ENCODE data around the gene MIEF1. TPM values are rescaled to one million over a fixed set of nuclear protein-coding genes. Genes with fewer than 3 reads are reported as not detected.

Gene MIEF1
- total and polyA plus RNA-seq, 2 experiments from 2014 or later, result 13.2 to 40.1 TPM

DNA sequence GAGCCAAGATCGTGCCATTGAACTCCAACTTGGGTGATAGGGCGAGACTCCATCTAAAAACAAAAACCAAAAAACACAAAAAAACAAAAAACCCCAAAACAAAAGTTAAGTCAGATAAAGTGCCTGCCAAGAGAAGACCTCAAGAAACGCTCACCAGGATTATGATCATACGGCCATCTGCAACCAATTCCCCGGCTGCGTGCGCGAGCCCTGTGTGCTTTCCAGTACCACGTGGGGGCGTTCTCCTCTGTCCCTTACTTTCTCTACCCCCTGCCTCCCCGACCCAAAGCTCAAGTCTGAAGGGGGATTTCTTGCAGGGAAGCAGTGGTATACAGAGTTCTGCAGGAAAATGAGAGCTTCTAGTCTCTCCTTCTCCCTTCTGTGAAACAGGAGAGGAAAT is 41.0 kb downstream of the MIEF1 start:
- Histone ChIP-seq H3K9me2 (ENCODE audit: insufficient read depth) (no peaks in the 10 kb centered on the region), H3K4me1 (ENCODE audit: insufficient read depth) (peaks cover 3% of the 10 kb centered on the region), H3K27ac (ENCODE audit: low read depth) (no peak overlapping the region), H3K4me3 (no peak overlapping the region), H3K27me3 (ENCODE audit: insufficient read depth) (0 out of 2 replicates have a peak, but pooled peaks cover 11% of the 10 kb centered on the region), H3K36me3 (ENCODE audit: insufficient read depth) (no peaks in the 10 kb centered on the region), H2AFZ (no peak overlapping the region), H3K79me2 (replicated peaks; ENCODE audit: insufficient read depth) (no peaks in the 10 kb centered on the region), H4K20me1 (replicated peaks; ENCODE audit: insufficient read depth) (peaks cover 5% of the 10 kb centered on the region; the same call in 1 of the 2 replicates), H3K4me2 (no peak overlapping the region), H3F3A (replicated peaks; ENCODE audit: low read depth) (no peaks in the 10 kb centered on the region)
- H3K36me3 Mint-ChIP-seq (ENCODE audit: low read depth), result no peaks in the 10 kb centered on the region
- H3K27me3 Mint-ChIP-seq (ENCODE audit: insufficient read depth, low read depth, poor library complexity), result peaks cover 31% of the 10 kb centered on the region
- H3K4me1 Mint-ChIP-seq, result peaks cover 17% of the 10 kb centered on the region
- no peaks in the 10 kb centered on the region for H3K9me3 Mint-ChIP-seq
- no peak overlapping the region for H3K4me3 Mint-ChIP-seq
- H3K27ac Mint-ChIP-seq, result peak overlapping the region; percentile 34; the same call in 1 of the 2 replicates
- peak; percentile 87 for DNase-seq (ENCODE audit: low spot score)
- peak; percentile 75 for ATAC-seq
- TF ChIP-seq NANOG (IDR thresholded peaks at IDR 0.05; ENCODE audit: borderline replicate concordance) (no peak), ZNF331 (CRISPR knock-in tag; IDR thresholded peaks at IDR 0.05; ENCODE audit: low read depth) (no peak)
- TF ChIP-seq, protein P1, sequence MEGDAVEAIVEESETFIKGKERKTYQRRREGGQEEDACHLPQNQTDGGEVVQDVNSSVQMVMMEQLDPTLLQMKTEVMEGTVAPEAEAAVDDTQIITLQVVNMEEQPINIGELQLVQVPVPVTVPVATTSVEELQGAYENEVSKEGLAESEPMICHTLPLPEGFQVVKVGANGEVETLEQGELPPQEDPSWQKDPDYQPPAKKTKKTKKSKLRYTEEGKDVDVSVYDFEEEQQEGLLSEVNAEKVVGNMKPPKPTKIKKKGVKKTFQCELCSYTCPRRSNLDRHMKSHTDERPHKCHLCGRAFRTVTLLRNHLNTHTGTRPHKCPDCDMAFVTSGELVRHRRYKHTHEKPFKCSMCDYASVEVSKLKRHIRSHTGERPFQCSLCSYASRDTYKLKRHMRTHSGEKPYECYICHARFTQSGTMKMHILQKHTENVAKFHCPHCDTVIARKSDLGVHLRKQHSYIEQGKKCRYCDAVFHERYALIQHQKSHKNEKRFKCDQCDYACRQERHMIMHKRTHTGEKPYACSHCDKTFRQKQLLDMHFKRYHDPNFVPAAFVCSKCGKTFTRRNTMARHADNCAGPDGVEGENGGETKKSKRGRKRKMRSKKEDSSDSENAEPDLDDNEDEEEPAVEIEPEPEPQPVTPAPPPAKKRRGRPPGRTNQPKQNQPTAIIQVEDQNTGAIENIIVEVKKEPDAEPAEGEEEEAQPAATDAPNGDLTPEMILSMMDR (conservative IDR thresholded peaks at IDR 0.05; ENCODE audit: low read depth in 2 of 2), result peak; percentile 73 to 86

DNA sequence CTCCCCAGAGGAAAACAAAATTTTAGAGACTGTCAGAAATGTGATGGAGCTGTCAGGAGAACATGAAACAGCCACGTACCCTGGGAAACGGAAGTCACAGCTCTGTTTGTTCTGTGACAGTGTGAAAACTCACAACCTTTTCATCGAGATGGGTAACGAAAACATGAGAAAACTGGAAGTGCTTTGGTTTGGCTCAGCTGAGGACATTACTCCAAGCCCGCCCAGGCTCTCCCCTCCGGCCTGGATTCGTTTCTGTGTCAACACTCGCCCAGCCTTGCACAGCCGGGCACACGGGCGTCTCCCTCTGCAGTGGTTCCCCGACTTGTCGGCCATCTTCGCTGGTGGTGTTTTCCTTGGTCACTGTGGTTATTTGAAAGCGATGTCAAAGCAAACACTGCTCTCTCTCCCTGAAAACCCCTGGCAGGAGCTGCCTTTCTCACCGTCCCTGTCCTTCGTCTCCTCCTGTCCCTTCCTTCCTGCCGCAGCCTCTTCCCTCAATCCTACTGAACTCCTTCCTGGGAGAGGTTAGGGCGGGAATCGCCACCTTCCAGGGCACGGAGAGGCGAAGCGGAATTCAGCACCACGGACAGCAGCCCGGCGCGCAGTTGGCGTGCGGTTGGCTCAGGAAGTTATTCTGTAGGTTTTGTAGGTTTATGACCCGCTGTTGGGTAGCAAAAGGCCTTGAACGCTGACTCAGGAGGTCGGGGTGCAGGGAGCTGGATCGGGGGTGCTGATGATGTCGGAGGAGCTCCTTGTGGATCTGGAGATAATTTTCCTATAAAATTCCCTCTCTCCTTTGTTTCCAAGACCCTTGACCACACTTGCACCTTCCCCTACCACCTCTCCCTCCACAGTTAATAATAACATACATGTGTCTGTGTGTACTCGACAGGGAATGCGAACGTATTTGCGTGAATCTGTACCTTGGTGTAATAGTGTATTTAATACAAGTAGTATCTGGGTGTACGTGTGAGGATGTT is 43.6 kb downstream of the MIEF1 start:
- no peaks in the 10 kb centered on the region for H3K79me2 ChIP-seq (replicated peaks; ENCODE audit: insufficient read depth)
- H3K4me3 Mint-ChIP-seq, result no peak overlapping the region
- ATAC-seq, result peak; percentile 86
- no peak for TF ChIP-seq STAT1 (IDR thresholded peaks at IDR 0.05; ENCODE audit: unreplicated experiment)
- TF ChIP-seq, protein P2, sequence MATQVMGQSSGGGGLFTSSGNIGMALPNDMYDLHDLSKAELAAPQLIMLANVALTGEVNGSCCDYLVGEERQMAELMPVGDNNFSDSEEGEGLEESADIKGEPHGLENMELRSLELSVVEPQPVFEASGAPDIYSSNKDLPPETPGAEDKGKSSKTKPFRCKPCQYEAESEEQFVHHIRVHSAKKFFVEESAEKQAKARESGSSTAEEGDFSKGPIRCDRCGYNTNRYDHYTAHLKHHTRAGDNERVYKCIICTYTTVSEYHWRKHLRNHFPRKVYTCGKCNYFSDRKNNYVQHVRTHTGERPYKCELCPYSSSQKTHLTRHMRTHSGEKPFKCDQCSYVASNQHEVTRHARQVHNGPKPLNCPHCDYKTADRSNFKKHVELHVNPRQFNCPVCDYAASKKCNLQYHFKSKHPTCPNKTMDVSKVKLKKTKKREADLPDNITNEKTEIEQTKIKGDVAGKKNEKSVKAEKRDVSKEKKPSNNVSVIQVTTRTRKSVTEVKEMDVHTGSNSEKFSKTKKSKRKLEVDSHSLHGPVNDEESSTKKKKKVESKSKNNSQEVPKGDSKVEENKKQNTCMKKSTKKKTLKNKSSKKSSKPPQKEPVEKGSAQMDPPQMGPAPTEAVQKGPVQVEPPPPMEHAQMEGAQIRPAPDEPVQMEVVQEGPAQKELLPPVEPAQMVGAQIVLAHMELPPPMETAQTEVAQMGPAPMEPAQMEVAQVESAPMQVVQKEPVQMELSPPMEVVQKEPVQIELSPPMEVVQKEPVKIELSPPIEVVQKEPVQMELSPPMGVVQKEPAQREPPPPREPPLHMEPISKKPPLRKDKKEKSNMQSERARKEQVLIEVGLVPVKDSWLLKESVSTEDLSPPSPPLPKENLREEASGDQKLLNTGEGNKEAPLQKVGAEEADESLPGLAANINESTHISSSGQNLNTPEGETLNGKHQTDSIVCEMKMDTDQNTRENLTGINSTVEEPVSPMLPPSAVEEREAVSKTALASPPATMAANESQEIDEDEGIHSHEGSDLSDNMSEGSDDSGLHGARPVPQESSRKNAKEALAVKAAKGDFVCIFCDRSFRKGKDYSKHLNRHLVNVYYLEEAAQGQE (IDR thresholded peaks at IDR 0.05; ENCODE audit: unreplicated experiment), result peak; percentile 100
- H3K4me3 ChIP-seq, result no peak overlapping the region; the same call in 1 of the 2 replicates
- no peak overlapping the region for H3K4me2 ChIP-seq
- DNase-seq (ENCODE audit: low spot score), result peak; percentile 91
- H3K9me2 ChIP-seq (ENCODE audit: insufficient read depth), result no peaks in the 10 kb centered on the region
- 0 out of 2 replicates have a peak, but pooled peaks cover 11% of the 10 kb centered on the region for H3K27me3 ChIP-seq (ENCODE audit: insufficient read depth)
- H3K36me3 Mint-ChIP-seq (ENCODE audit: low read depth), result no peaks in the 10 kb centered on the region
- no peak overlapping the region for H3K27ac Mint-ChIP-seq
- no peak overlapping the region for H3K27ac ChIP-seq (ENCODE audit: low read depth)
- no peaks in the 10 kb centered on the region for H3K4me1 ChIP-seq (ENCODE audit: insufficient read depth)
- H3K27me3 Mint-ChIP-seq (ENCODE audit: insufficient read depth, low read depth, poor library complexity), result peaks cover 28% of the 10 kb centered on the region
- no peaks in the 10 kb centered on the region for H3K9me3 Mint-ChIP-seq
- no peaks in the 10 kb centered on the region for H3K36me3 ChIP-seq (ENCODE audit: insufficient read depth)
- 0 out of 2 replicates have a peak overlapping the region, but pooled peaks have one; percentile 21 for H2AFZ ChIP-seq
- H3F3A ChIP-seq (replicated peaks; ENCODE audit: low read depth), result no peaks in the 10 kb centered on the region
- H3K4me1 Mint-ChIP-seq, result peaks cover 12% of the 10 kb centered on the region; the same call in 2 of the 3 replicates
- H4K20me1 ChIP-seq (replicated peaks; ENCODE audit: insufficient read depth), result peaks cover 5% of the 10 kb centered on the region; the same call in 1 of the 2 replicates

All from GM23338 (cell line).